OCI-LY1 (cell line): Measurements from ENCODE around the gene MB.

ENCODE experiments used
- EZH2 ChIP-seq: fragments of 200-600 bp; sonication (generic), shearing (Covaris generic); IDR thresholded peaks from 2 replicates; pipeline ENCODE4 v1.8.0; 2017; ENCODE audit warnings: borderline replicate concordance, mixed run types, mild to moderate bottlenecking, antibody characterized with exemption, low read length, moderate library complexity, mixed read lengths
- TF ChIP-seq, protein P1 (sequence below): fragments of 200-600 bp; sonication (generic), shearing (Covaris generic); IDR thresholded peaks from 2 replicates; pipeline ENCODE4 v1.5.1; 2017; ENCODE audit warnings: mild to moderate bottlenecking, antibody characterized with exemption, low read length, moderate library complexity, mixed read lengths

DNA sequence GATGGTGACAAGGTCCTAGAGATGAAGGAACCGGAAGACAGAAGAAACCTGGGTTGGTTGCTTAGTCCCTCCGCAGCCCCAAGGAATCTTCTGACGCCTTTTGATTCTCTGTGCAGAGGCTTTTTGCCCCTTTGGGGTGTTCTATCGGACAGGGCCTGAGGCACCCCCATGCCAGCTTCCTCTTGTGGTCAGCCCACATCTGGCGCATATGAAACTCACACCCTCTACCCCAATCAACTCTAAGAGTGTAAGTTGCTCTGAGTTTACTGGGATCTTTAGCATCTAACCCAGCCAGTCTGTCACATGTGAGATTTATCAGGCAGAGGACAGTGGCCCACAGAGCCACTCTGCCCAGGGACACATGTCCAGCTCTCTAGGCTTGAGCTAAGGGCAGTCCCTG is 59.1 kb downstream of the MB start:
- TF ChIP-seq, protein P1, sequence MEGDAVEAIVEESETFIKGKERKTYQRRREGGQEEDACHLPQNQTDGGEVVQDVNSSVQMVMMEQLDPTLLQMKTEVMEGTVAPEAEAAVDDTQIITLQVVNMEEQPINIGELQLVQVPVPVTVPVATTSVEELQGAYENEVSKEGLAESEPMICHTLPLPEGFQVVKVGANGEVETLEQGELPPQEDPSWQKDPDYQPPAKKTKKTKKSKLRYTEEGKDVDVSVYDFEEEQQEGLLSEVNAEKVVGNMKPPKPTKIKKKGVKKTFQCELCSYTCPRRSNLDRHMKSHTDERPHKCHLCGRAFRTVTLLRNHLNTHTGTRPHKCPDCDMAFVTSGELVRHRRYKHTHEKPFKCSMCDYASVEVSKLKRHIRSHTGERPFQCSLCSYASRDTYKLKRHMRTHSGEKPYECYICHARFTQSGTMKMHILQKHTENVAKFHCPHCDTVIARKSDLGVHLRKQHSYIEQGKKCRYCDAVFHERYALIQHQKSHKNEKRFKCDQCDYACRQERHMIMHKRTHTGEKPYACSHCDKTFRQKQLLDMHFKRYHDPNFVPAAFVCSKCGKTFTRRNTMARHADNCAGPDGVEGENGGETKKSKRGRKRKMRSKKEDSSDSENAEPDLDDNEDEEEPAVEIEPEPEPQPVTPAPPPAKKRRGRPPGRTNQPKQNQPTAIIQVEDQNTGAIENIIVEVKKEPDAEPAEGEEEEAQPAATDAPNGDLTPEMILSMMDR, result no peak
- TF ChIP-seq EZH2, result no peak
